Fibroblast of lung (primary cell): ENCODE results near the gene DIP2A. TPM values are rescaled to one million over a fixed set of nuclear protein-coding genes. Genes with fewer than 3 reads are reported as not detected.
"Not testable (repeated sequence)": the region's sequence is repeated elsewhere in the genome, so short reads cannot be mapped to it uniquely, and the experiment has no call there.

ENCODE experiments used
- DNase-seq, 2 donors: peaks; one replicate each; pipeline versions ENCODE4 v3.0.0 to v3.0.0-alpha.2; 2010; ENCODE audit warnings: low read depth in 2 of 2
- H2AFZ ChIP-seq: 2 replicates; pipeline ENCODE4 v1.5.1; 2012; ENCODE audit warnings: low read length, control low read depth, inconsistent platforms
- H3K27ac ChIP-seq: 2 replicates; pipeline ENCODE4 v1.5.1; 2011; ENCODE audit warnings: low read length, control low read depth; ENCODE audit not compliant: insufficient read depth
- H3K27me3 ChIP-seq: 2 replicates; pipeline ENCODE4 v1.5.1; 2011; ENCODE audit warnings: mild to moderate bottlenecking, low read length; ENCODE audit not compliant: control insufficient read depth, insufficient read depth
- H3K36me3 ChIP-seq: 2 replicates; pipeline ENCODE4 v1.5.1; 2011; ENCODE audit warnings: low read length; ENCODE audit not compliant: control insufficient read depth, insufficient read depth
- H3K4me1 ChIP-seq: 2 replicates; pipeline ENCODE4 v1.5.1; 2011; ENCODE audit warnings: low read length; ENCODE audit not compliant: control insufficient read depth, insufficient read depth; ENCODE audit errors: extremely low read depth
- H3K4me2 ChIP-seq: 2 replicates; pipeline ENCODE4 v1.5.1; 2011; ENCODE audit warnings: low read length, control low read depth; ENCODE audit not compliant: insufficient read depth; ENCODE audit errors: extremely low read depth
- H3K4me3 ChIP-seq, 4 experiments: fragments of 200-600 bp in 1 of 4; sonication (generic) in 1 of 4; replicated peaks in 1 of 4; 2 replicates each; pipeline ENCODE4 v1.5.1; 2011 to 2016; ENCODE audit warnings: low read length in 4 of 4, low read depth in 3 of 4, mild to moderate bottlenecking in 3 of 4, control low read depth in 2 of 4, inconsistent platforms in 1 of 4, mixed read lengths in 1 of 4; ENCODE audit not compliant: insufficient read depth in 1 of 4; ENCODE audit errors: control extremely low read depth in 1 of 4
- H3K79me2 ChIP-seq: 2 replicates; pipeline ENCODE4 v1.5.1; 2012; ENCODE audit warnings: mild to moderate bottlenecking, low read length, inconsistent platforms; ENCODE audit not compliant: control insufficient read depth, insufficient read depth
- H3K9ac ChIP-seq: 2 replicates; pipeline ENCODE4 v1.5.1; 2011; ENCODE audit warnings: mild to moderate bottlenecking, low read length, control low read depth; ENCODE audit not compliant: insufficient read depth
- H3K9me3 ChIP-seq: 2 replicates; pipeline ENCODE4 v1.5.1; 2012; ENCODE audit warnings: low read depth, low read length; ENCODE audit not compliant: control insufficient read depth, insufficient read depth
- H4K20me1 ChIP-seq: 2 replicates; pipeline ENCODE4 v1.5.1; 2011; ENCODE audit warnings: low read length; ENCODE audit not compliant: control insufficient read depth, insufficient read depth; ENCODE audit errors: extremely low read depth
- EZH2 ChIP-seq: IDR thresholded peaks from 2 replicates; pipeline ENCODE4 v1.5.1; 2012; ENCODE audit warnings: low read length, control low read depth, mild to moderate bottlenecking; ENCODE audit errors: missing control alignments
- polyA plus RNA-seq, 2 donors: library from polyadenylated mRNA; depleted of rRNA in 1 of 2; stranded (reverse) in 1 of 2; unstranded in 1 of 2; fragments of >200 nt; gene quantifications; 2 replicates each; pipeline ENCODE4 v1.2.1, GENCODE V29; 2011 to 2012; ENCODE audit warnings: missing spikeins in 1 of 2
- total RNA-seq: library from RNA; depleted of rRNA; stranded (reverse); fragments of >200 nt; gene quantifications from 2 replicates; pipeline ENCODE4 v1.2.1, GENCODE V29; 2014
- TF ChIP-seq, protein P1 (sequence below), 2 donors: IDR thresholded peaks in 1 of 2; conservative IDR thresholded peaks in 1 of 2; 1 replicate in 1 of 2; 2 replicates in 1 of 2; pipeline ENCODE4 v1.5.1; 2011 to 2012; ENCODE audit warnings: low read length in 2 of 2, control low read depth in 1 of 2, inconsistent platforms in 1 of 2, low read depth in 1 of 2, mild to moderate bottlenecking in 1 of 2

Gene DIP2A
- total and polyA plus RNA-seq, 2 donors (not counting 1 experiment from before 2014, with no cell fraction given): 16.3 to 21.1 TPM

GRCh38 chr21:46429754-46430681 is 28.7 kb upstream of the DIP2A start:
- Histone ChIP-seq H2AFZ (no peak overlapping the region), H3K27ac (no peak overlapping the region), H3K4me3 (no peak overlapping the region), H3K9ac (no peak overlapping the region), H4K20me1 (no peaks in the 10 kb centered on the region), H3K4me2 (no peak overlapping the region), H3K27me3 (no peaks in the 10 kb centered on the region), H3K79me2 (no peaks in the 10 kb centered on the region), H3K4me1 (no peaks in the 10 kb centered on the region), H3K36me3 (peaks cover 21% of the 10 kb centered on the region), H3K9me3 (no peaks in the 10 kb centered on the region)
- no peak for TF ChIP-seq EZH2
- TF ChIP-seq, protein P1, sequence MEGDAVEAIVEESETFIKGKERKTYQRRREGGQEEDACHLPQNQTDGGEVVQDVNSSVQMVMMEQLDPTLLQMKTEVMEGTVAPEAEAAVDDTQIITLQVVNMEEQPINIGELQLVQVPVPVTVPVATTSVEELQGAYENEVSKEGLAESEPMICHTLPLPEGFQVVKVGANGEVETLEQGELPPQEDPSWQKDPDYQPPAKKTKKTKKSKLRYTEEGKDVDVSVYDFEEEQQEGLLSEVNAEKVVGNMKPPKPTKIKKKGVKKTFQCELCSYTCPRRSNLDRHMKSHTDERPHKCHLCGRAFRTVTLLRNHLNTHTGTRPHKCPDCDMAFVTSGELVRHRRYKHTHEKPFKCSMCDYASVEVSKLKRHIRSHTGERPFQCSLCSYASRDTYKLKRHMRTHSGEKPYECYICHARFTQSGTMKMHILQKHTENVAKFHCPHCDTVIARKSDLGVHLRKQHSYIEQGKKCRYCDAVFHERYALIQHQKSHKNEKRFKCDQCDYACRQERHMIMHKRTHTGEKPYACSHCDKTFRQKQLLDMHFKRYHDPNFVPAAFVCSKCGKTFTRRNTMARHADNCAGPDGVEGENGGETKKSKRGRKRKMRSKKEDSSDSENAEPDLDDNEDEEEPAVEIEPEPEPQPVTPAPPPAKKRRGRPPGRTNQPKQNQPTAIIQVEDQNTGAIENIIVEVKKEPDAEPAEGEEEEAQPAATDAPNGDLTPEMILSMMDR (conservative IDR thresholded peaks at IDR 0.05 in 1 of 2, IDR thresholded peaks at IDR 0.05 in 1 of 2; ENCODE audit: low read depth in 1 of 2, low read length in 2 of 2): no peak
- no peak for DNase-seq

DNA sequence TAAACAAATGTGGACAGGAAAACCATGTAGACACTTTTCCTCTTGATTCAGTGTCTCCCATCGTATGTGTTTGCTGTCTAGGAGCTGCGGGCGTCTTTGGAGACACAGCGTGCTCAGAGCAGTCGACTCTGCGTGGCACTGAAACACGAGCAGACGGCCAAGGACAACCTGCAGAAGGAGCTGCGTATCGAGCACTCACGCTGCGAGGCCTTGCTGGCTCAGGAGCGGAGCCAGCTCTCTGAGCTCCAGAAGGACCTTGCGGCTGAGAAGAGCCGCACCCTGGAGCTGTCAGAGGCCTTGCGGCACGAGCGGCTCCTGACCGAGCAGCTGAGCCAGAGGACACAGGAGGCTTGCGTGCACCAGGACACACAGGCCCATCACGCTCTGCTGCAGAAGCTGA is 27.2 kb upstream of the DIP2A start:
- no peaks in the 10 kb centered on the region for H3K27me3 ChIP-seq
- H4K20me1 ChIP-seq: no peaks in the 10 kb centered on the region
- H3K9me3 ChIP-seq: no peaks in the 10 kb centered on the region
- TF ChIP-seq, protein P1 (conservative IDR thresholded peaks at IDR 0.05 in 1 of 2, IDR thresholded peaks at IDR 0.05 in 1 of 2; ENCODE audit: low read depth in 1 of 2, low read length in 2 of 2): no peak
- TF ChIP-seq EZH2: no peak
- H3K79me2 ChIP-seq: no peaks in the 10 kb centered on the region
- no peaks in the 10 kb centered on the region for H3K4me1 ChIP-seq
- no peak overlapping the region for H3K27ac ChIP-seq
- no peak for DNase-seq
- no peak overlapping the region for H3K4me3 ChIP-seq
- no peak overlapping the region for H3K9ac ChIP-seq
- no peak overlapping the region for H2AFZ ChIP-seq
- H3K4me2 ChIP-seq: no peak overlapping the region
- peaks cover 20% of the 10 kb centered on the region for H3K36me3 ChIP-seq

- Histone ChIP-seq H3K4me2 (no peak overlapping the region), H4K20me1 (no peaks in the 10 kb centered on the region), H3K79me2 (no peaks in the 10 kb centered on the region), H3K9me3 (no peaks in the 10 kb centered on the region), H3K36me3 (peaks cover 21% of the 10 kb centered on the region), H3K4me1 (no peaks in the 10 kb centered on the region), H3K9ac (no peak overlapping the region), H3K4me3 (no peak overlapping the region), H2AFZ (no peak overlapping the region), H3K27ac (no peak overlapping the region), H3K27me3 (no peaks in the 10 kb centered on the region)
- TF ChIP-seq EZH2: no peak
- TF ChIP-seq, protein P1 (conservative IDR thresholded peaks at IDR 0.05 in 1 of 2, IDR thresholded peaks at IDR 0.05 in 1 of 2; ENCODE audit: low read depth in 1 of 2, low read length in 2 of 2): no peak
- no peak for DNase-seq
Observed at GRCh38 chr21:46431884-46432488, 26.7 kb upstream of the DIP2A start.

- H3K36me3 ChIP-seq: peaks cover 21% of the 10 kb centered on the region
- H3K27me3 ChIP-seq: not testable (repeated sequence)
Observed at GRCh38 chr21:46433116-46433515, 25.6 kb upstream of the DIP2A start.

More at GRCh38 chr21:46433116-46433515, 25.6 kb upstream of the DIP2A start:
- H3K27ac ChIP-seq, H3K4me1 ChIP-seq, H3K4me3 ChIP-seq, DNase-seq, H2AFZ ChIP-seq, H4K20me1 ChIP-seq, H3K9ac ChIP-seq, H3K4me2 ChIP-seq, H3K79me2 ChIP-seq, H3K9me3 ChIP-seq: not testable (repeated sequence)
